Parathyroid adenoma (tissue), 2 donors: ENCODE measurements around the gene REC8.

ENCODE experiments used
- H2AFZ ChIP-seq: fragments of 300-600 bp; sonication (generic); one replicate; pipeline ENCODE4 v1.7.0; 2017; ENCODE audit warnings: antibody characterized with exemption, mild to moderate bottlenecking
- H3K27ac ChIP-seq: fragments of 300-600 bp; sonication (generic); one replicate; pipeline ENCODE4 v1.7.0; 2017
- H3K27me3 ChIP-seq: fragments of 300-600 bp; sonication (generic); one replicate; pipeline ENCODE4 v1.7.0; 2017; ENCODE audit warnings: low read length; ENCODE audit not compliant: control insufficient read depth, insufficient read depth
- H3K36me3 ChIP-seq: fragments of 300-600 bp; sonication (generic); one replicate; pipeline ENCODE4 v1.7.0; 2017; ENCODE audit warnings: low read length; ENCODE audit not compliant: control insufficient read depth, insufficient read depth
- H3K4me1 ChIP-seq: fragments of 300-600 bp; sonication (generic); one replicate; pipeline ENCODE4 v1.7.0; 2017; ENCODE audit warnings: control low read depth
- H3K4me2 ChIP-seq: fragments of 300-600 bp; sonication (generic); one replicate; pipeline ENCODE4 v1.7.0; 2017; ENCODE audit warnings: low read length
- H3K4me3 ChIP-seq: fragments of 300-600 bp; sonication (generic); one replicate; pipeline ENCODE4 v1.7.0; 2017; ENCODE audit warnings: low read depth, low read length
- H3K79me2 ChIP-seq: fragments of 300-600 bp; sonication (generic); one replicate; pipeline ENCODE4 v1.7.0; 2017; ENCODE audit warnings: control low read depth
- H3K9ac ChIP-seq: fragments of 300-600 bp; sonication (generic); one replicate; pipeline ENCODE4 v1.7.0; 2017; ENCODE audit warnings: mild to moderate bottlenecking
- H3K9me3 ChIP-seq: fragments of 300-600 bp; sonication (generic); one replicate; pipeline ENCODE4 v1.7.0; 2017; ENCODE audit warnings: low read length; ENCODE audit not compliant: control insufficient read depth
- CTCF ChIP-seq: fragments of 300-600 bp; sonication (generic); IDR thresholded peaks from one replicate; pipeline ENCODE4 v1.7.0; 2017; ENCODE audit warnings: antibody characterized with exemption, mild to moderate bottlenecking
- donor health status: primary hyperparathyroidism.

Gene REC8

GRCh38 chr14:24192933-24193332 is 21.1 kb downstream of the REC8 start:
- H3K4me2 ChIP-seq = no peak overlapping the region
- H3K9ac ChIP-seq = no peak overlapping the region
- no peak for TF ChIP-seq CTCF
- peaks cover 12% of the 10 kb centered on the region for H3K4me1 ChIP-seq
- H3K9me3 ChIP-seq = no peaks in the 10 kb centered on the region
- H2AFZ ChIP-seq = no peak overlapping the region
- H3K36me3 ChIP-seq = no peaks in the 10 kb centered on the region
- no peaks in the 10 kb centered on the region for H3K27me3 ChIP-seq
- no peak overlapping the region for H3K4me3 ChIP-seq
- H3K79me2 ChIP-seq = peaks cover 13% of the 10 kb centered on the region
- no peak overlapping the region for H3K27ac ChIP-seq

- H2AFZ ChIP-seq = no peak overlapping the region
- H3K4me3 ChIP-seq = peak overlapping the region; percentile 100
- no peaks in the 10 kb centered on the region for H3K36me3 ChIP-seq
- peaks cover 9% of the 10 kb centered on the region for H3K4me1 ChIP-seq
- H3K79me2 ChIP-seq = peaks cover 20% of the 10 kb centered on the region
- H3K27ac ChIP-seq = peak overlapping the region; percentile 99
- peak overlapping the region; percentile 95 for H3K4me2 ChIP-seq
- H3K27me3 ChIP-seq = no peaks in the 10 kb centered on the region
- no peak overlapping the region for H3K9ac ChIP-seq
- no peak for TF ChIP-seq CTCF
- H3K9me3 ChIP-seq = no peaks in the 10 kb centered on the region
Measured at GRCh38 chr14:24194186-24194872, 22.4 kb downstream of the REC8 start.

GRCh38 chr14:24194873-24195185 is 22.9 kb downstream of the REC8 start:
- peak overlapping the region; percentile 100 for H3K4me3 ChIP-seq
- peak overlapping the region; percentile 99 for H3K27ac ChIP-seq
- H2AFZ ChIP-seq = peak overlapping the region; percentile 97
- H3K79me2 ChIP-seq = peaks cover 23% of the 10 kb centered on the region
- peak overlapping the region; percentile 99 for H3K9ac ChIP-seq
- H3K9me3 ChIP-seq = no peaks in the 10 kb centered on the region
- no peak for TF ChIP-seq CTCF
- H3K27me3 ChIP-seq = no peaks in the 10 kb centered on the region
- H3K4me1 ChIP-seq = peaks cover 9% of the 10 kb centered on the region
- H3K36me3 ChIP-seq = no peaks in the 10 kb centered on the region
- peak overlapping the region; percentile 95 for H3K4me2 ChIP-seq

- H3K36me3 ChIP-seq = no peaks in the 10 kb centered on the region
- H3K27me3 ChIP-seq = no peaks in the 10 kb centered on the region
- peak within 1 kb of the TSS; percentile 100 for H3K4me3 ChIP-seq
- H3K27ac ChIP-seq = peak within 1 kb of the TSS; percentile 99
- H3K4me1 ChIP-seq = peaks cover 9% of the 10 kb centered on the region
- peak within 1 kb of the TSS; percentile 97 for H2AFZ ChIP-seq
- no peaks in the 10 kb centered on the region for H3K9me3 ChIP-seq
- H3K4me2 ChIP-seq = peak within 1 kb of the TSS; percentile 95
- peak; percentile 2 for TF ChIP-seq CTCF
- peak within 1 kb of the TSS; percentile 99 for H3K9ac ChIP-seq
- peaks cover 26% of the 10 kb centered on the region for H3K79me2 ChIP-seq
Measured at GRCh38 chr14:24195186-24196070, 23.5 kb downstream of the REC8 start, which contains the start of gene TM9SF1. TSS of gene TM9SF1 (minus strand) at chr14:24195441. CDS start at chr14:24195019, 422 bp downstream.
